Measurements from ENCODE around the gene SIGLEC1.

The SIGLEC1 gene

DNA sequence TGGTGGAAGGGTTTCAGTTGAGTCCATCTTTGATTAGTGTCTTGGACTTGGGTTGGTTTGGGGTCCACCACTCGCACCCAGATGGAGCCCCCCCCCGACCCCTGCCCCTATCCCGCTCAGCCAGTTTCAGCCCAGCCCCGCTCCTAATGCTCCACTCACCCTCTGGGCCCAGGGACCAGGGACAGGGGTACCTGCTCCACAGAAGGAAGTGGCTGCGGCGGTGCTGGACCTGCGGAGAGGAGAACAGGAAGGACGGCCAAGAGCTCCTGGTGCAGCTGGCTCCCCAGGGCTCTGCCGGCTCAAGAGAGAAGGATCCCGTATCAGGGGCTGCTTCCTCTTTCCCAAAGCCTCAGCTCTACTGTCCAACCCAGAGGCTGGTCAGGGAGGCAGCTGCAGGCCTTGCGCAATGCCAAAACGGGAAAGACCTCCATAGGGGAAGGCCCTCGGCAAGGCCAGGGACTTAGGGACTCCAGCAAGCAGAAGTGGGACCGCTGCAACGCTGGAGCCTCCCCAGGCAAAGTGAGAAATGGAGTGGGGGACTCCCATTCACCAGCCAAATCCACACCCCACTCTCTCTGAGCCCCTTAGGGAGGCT lies at the start of gene SIGLEC1:
SIGLEC1 (minus strand) TSS at position 322 of the 595 bp plus-strand sequence. CDS start 5,472 bp downstream, outside the sequence.
- POLR2A ChIA-PET: no interaction called here
- no peak for TF ChIP-seq CTCF (IDR thresholded peaks at IDR 0.05; ENCODE audit: insufficient read depth, low read length, missing control alignments)
- H3K4me3 ChIP-seq (ENCODE audit: low read depth, low read length): no peak within 1 kb of the TSS
- no peak for DNase-seq (ENCODE audit: low read depth, low spot score)
- CTCF ChIA-PET: interaction anchor here (27.2 kb wide), 1 partner anchor 26 kb away, joined by 1151 read pairs; the partner anchor contains the start of gene ADAM33

- ChIA-PET POLR2A (interaction anchor here (0.7 kb wide), 1 partner anchor 23 kb away, joined by 3 read pairs; no protein-coding TSS in a partner anchor), CTCF (interaction anchor here (1.4 to 10.7 kb wide), 5 partner anchors 13 to 331 kb away, joined by 4 to 119 read pairs (median 6); partner anchors contain the start of gene AP5S1)
- DNase-seq (ENCODE audit: low read depth, low spot score): no peak
- H3K4me3 ChIP-seq (ENCODE audit: low read depth, low read length): no peak overlapping the region
- no peak for TF ChIP-seq CTCF (IDR thresholded peaks at IDR 0.05; ENCODE audit: insufficient read depth, low read length, missing control alignments)
Measured at GRCh38 chr20:3760655-3761348, 48.4 kb upstream of the SIGLEC1 start.

GRCh38 chr20:3759884-3760283 lies 47.5 kb upstream of the SIGLEC1 start:
- CTCF ChIA-PET: interaction anchor here (1.4 to 10.7 kb wide), 5 partner anchors 12 to 332 kb away, joined by 4 to 119 read pairs (median 6); partner anchors contain the start of gene AP5S1
- POLR2A ChIA-PET: no interaction called here

DNA sequence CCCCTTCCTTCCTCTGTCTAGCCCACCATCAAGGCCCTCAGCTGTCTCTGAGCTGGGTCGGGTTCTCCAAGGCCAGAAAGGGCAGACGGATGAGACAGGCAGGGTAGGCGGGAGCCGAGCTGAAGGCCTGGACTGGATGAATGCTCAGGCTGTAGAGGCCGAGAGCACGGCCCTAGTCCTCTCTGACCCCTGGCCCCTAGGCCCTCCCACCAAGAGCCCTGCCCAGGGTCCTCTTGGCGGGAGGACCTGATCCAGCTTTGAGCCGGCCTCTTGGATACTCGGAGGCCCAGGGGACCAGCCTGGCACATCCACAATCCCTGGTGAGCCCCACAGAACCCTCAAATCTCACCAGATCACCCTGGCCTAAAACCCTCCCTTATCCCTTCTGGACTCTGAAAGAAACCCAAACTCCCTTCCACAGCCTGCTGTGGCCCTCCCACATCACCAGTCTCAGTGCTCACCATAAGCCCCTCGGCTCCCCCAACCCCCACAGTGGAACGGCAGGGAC lies 47.0 kb upstream of the SIGLEC1 start:
- ChIA-PET CTCF (interaction anchor here (1.7 to 10.7 kb wide), 5 partner anchors 8 to 96 kb away, joined by 6 to 119 read pairs (median 16); partner anchors contain the start of genes ADISSP and AP5S1), POLR2A (interaction anchor here (1.7 kb wide), 1 partner anchor 9 kb away, joined by 6 read pairs; the partner anchor contains the start of gene ADISSP)
- TF ChIP-seq CTCF (IDR thresholded peaks at IDR 0.05; ENCODE audit: insufficient read depth, low read length, missing control alignments): no peak
- no peak for DNase-seq (ENCODE audit: low read depth, low spot score)
- H3K4me3 ChIP-seq (ENCODE audit: low read depth, low read length): no peak overlapping the region

More at GRCh38 chr20:3759884-3760283, 47.5 kb upstream of the SIGLEC1 start:
- DNase-seq (ENCODE audit: low read depth, low spot score): no peak
- H3K4me3 ChIP-seq (ENCODE audit: low read depth, low read length): no peak overlapping the region
- no peak for TF ChIP-seq CTCF (IDR thresholded peaks at IDR 0.05; ENCODE audit: insufficient read depth, low read length, missing control alignments)

GRCh38 chr20:3758566-3758965 lies 46.2 kb upstream of the SIGLEC1 start:
- POLR2A ChIA-PET: interaction anchor here (1.7 kb wide), 1 partner anchor 9 kb away, joined by 6 read pairs; the partner anchor contains the start of gene ADISSP
- CTCF ChIA-PET: interaction anchor here (1.1 to 10.7 kb wide), 6 partner anchors 8 to 96 kb away, joined by 3 to 119 read pairs (median 9); partner anchors contain the start of gene ADISSP
- no peak for DNase-seq (ENCODE audit: low read depth, low spot score)
- no peak overlapping the region for H3K4me3 ChIP-seq (ENCODE audit: low read depth, low read length)
- no peak for TF ChIP-seq CTCF (IDR thresholded peaks at IDR 0.05; ENCODE audit: insufficient read depth, low read length, missing control alignments)

Measured in AG04449 (cell line).